HL-60 (cell line): ENCODE results near the gene GNPTAB.

Experiments used
- DNase-seq, 2 experiments: peaks; one replicate each; pipeline ENCODE4 v3.0.0-alpha.2; 2010 to 2020; ENCODE audit warnings: low read depth in 1 of 2, low spot score in 1 of 2
- H3K27ac ChIP-seq: fragments of 250-450 bp; sonication (Bioruptor Pico); replicated peaks from 2 replicates; pipeline ENCODE4 v1.5.1; 2020; ENCODE audit warnings: mild to moderate bottlenecking, moderate library complexity
- H3K27me3 ChIP-seq: fragments of 250-450 bp; sonication (Bioruptor Pico); 2 replicates; pipeline ENCODE4 v1.5.1; 2021; ENCODE audit warnings: mild to moderate bottlenecking, moderate library complexity; ENCODE audit not compliant: insufficient read depth, poor library complexity, severe bottlenecking
- H3K4me3 ChIP-seq: replicated peaks from 2 replicates; pipeline ENCODE4 v1.5.1; 2011; ENCODE audit warnings: mild to moderate bottlenecking, control low read depth, low read length; ENCODE audit not compliant: insufficient read depth
- CTCF ChIP-seq: IDR thresholded peaks from one replicate; pipeline ENCODE4 v1.5.1; 2011; ENCODE audit warnings: low read length, control low read depth, inconsistent platforms; ENCODE audit not compliant: insufficient read depth
- GABPA ChIP-seq: IDR thresholded peaks from 2 replicates; pipeline ENCODE4 v1.6.1; 2012; ENCODE audit warnings: low read depth
- POLR2AphosphoS5 ChIP-seq: IDR thresholded peaks from 2 replicates; pipeline ENCODE4 v1.6.1; 2012; ENCODE audit warnings: low read depth
- REST ChIP-seq: IDR thresholded peaks from 2 replicates; pipeline ENCODE4 v1.6.1; 2012; ENCODE audit warnings: low read depth; ENCODE audit not compliant: insufficient replicate concordance
- SPI1 ChIP-seq: IDR thresholded peaks from 2 replicates; pipeline ENCODE4 v1.6.1; 2012; ENCODE audit warnings: low read depth, mild to moderate bottlenecking, borderline replicate concordance

Gene GNPTAB

GRCh38 chr12:101696251-101697196, 134.2 kb downstream of the GNPTAB start:
- TF ChIP-seq POLR2AphosphoS5 (peak; percentile 78), CTCF (no peak)
- Histone ChIP-seq H3K27me3 (no peaks in the 10 kb centered on the region), H3K27ac (peak overlapping the region; percentile 86), H3K4me3 (peak overlapping the region; percentile 85)
- DNase-seq = peak; percentile 77 to 91

- peak overlapping the region; percentile 86; the same call in 1 of the 2 replicates for H3K27ac ChIP-seq
- no peak overlapping the region for H3K4me3 ChIP-seq
- TF ChIP-seq CTCF = no peak
- TF ChIP-seq POLR2AphosphoS5 = no peak
- no peak for TF ChIP-seq GABPA
- no peak for TF ChIP-seq SPI1
- TF ChIP-seq REST = no peak
- H3K27me3 ChIP-seq = no peaks in the 10 kb centered on the region
- no peak for DNase-seq
Observed at GRCh38 chr12:101695706-101696105, 135.1 kb downstream of the GNPTAB start.
